ENCODE data around the gene PCDHA4. TPM values are rescaled to one million over a fixed set of nuclear protein-coding genes. Genes with fewer than 3 reads are reported as not detected.
"Not testable (repeated sequence)": the region's sequence is repeated elsewhere in the genome, so short reads cannot be mapped to it uniquely, and the experiment has no call there.

PCDHA4 gene
- total RNA-seq, 1 donor from 2014 or later, result 9.7 TPM

DNA sequence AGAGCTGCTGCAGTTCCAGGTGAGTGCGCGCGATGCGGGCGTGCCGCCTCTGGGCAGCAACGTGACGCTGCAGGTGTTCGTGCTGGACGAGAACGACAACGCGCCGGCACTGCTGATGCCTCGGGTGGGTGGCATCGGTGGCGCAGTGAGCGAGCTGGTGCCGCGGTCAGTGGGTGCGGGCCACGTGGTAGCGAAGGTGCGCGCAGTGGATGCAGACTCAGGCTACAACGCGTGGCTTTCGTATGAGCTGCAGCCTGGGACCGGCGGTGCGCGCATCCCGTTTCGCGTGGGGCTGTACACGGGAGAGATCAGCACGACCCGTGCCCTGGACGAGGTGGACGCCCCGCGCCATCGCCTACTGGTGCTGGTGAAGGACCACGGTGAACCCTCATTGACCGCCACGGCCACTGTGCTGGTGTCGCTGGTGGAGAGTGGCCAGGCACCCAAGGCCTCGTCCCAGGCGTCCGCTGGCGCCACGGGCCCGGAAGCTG, 4.0 kb upstream of the PCDHA4 start:
- peaks cover 40% of the 10 kb centered on the region for H3K9me3 Mint-ChIP-seq
- H3K27ac Mint-ChIP-seq, result no peak overlapping the region
- Histone ChIP-seq H3K9me3 (ENCODE audit: low read depth) (peaks cover 9% of the 10 kb centered on the region), H3K4me2 (no peak overlapping the region), H4K20me1 (ENCODE audit: low read depth) (no peaks in the 10 kb centered on the region), H3K27ac (no peak overlapping the region), H3K4me1 (no peaks in the 10 kb centered on the region), H3K9ac (no peak overlapping the region), H3K36me3 (peaks cover 13% of the 10 kb centered on the region), H3K27me3 (no peaks in the 10 kb centered on the region), H2AFZ (replicated peaks) (no peak overlapping the region), H3K4me3 (no peak overlapping the region), H3K79me2 (ENCODE audit: low read depth) (no peaks in the 10 kb centered on the region), H3F3A (ENCODE audit: low read depth) (no peaks in the 10 kb centered on the region)
- peaks cover 2% of the 10 kb centered on the region for H3K27me3 Mint-ChIP-seq (ENCODE audit: insufficient read depth, low read depth)
- H3K36me3 Mint-ChIP-seq, result peaks cover 25% of the 10 kb centered on the region
- H3K4me3 Mint-ChIP-seq, result no peak overlapping the region
- no peak for DNase-seq (ENCODE audit: low spot score)
- peaks cover 9% of the 10 kb centered on the region for H3K4me1 Mint-ChIP-seq
- TF ChIP-seq, protein P1, sequence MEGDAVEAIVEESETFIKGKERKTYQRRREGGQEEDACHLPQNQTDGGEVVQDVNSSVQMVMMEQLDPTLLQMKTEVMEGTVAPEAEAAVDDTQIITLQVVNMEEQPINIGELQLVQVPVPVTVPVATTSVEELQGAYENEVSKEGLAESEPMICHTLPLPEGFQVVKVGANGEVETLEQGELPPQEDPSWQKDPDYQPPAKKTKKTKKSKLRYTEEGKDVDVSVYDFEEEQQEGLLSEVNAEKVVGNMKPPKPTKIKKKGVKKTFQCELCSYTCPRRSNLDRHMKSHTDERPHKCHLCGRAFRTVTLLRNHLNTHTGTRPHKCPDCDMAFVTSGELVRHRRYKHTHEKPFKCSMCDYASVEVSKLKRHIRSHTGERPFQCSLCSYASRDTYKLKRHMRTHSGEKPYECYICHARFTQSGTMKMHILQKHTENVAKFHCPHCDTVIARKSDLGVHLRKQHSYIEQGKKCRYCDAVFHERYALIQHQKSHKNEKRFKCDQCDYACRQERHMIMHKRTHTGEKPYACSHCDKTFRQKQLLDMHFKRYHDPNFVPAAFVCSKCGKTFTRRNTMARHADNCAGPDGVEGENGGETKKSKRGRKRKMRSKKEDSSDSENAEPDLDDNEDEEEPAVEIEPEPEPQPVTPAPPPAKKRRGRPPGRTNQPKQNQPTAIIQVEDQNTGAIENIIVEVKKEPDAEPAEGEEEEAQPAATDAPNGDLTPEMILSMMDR (IDR thresholded peaks at IDR 0.05), result no peak
- no peak for TF ChIP-seq EZH2phosphoT487 (IDR thresholded peaks at IDR 0.05)
- TF ChIP-seq EZH2 (IDR thresholded peaks at IDR 0.05), result no peak

DNA sequence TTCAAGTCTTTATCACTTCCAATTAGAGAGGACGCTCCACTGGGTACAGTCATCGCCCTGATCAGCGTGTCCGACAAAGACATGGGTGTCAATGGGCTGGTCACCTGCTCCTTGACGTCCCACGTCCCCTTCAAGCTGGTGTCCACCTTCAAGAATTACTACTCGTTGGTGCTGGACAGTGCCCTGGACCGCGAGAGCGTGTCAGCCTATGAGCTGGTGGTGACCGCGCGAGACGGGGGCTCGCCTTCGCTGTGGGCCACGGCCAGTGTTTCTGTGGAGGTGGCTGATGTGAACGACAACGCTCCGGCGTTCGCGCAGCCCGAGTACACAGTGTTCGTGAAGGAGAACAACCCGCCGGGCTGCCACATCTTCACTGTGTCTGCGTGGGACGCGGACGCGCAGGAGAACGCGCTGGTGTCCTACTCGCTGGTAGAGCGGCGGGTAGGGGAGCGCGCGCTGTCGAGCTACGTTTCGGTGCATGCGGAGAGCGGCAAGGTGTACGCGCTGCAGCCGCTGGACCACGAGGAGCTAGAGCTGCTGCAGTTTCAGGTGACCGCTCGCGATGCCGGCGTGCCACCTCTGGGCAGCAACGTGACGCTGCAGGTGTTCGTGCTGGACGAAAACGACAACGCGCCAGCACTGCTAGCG, 1.5 kb downstream of the PCDHA4 start:
- Histone ChIP-seq H3K4me1 (peaks cover 12% of the 10 kb centered on the region), H3K36me3 (peaks cover 12% of the 10 kb centered on the region)
- H3K27me3 Mint-ChIP-seq (ENCODE audit: insufficient read depth, low read depth); H3K9me3 ChIP-seq (ENCODE audit: low read depth); H3K27ac Mint-ChIP-seq; H3K79me2 ChIP-seq (ENCODE audit: low read depth); H3K27me3 ChIP-seq; H3K4me2 ChIP-seq; DNase-seq (ENCODE audit: low spot score); H3K4me3 ChIP-seq; H3F3A ChIP-seq (ENCODE audit: low read depth); H3K27ac ChIP-seq; H4K20me1 ChIP-seq (ENCODE audit: low read depth); H2AFZ ChIP-seq (replicated peaks); H3K9ac ChIP-seq: not testable (repeated sequence)
- peaks cover 40% of the 10 kb centered on the region for H3K36me3 Mint-ChIP-seq
- peaks cover 13% of the 10 kb centered on the region for H3K4me1 Mint-ChIP-seq
- peak overlapping the region; percentile 95 for H3K4me3 Mint-ChIP-seq
- peaks cover 55% of the 10 kb centered on the region for H3K9me3 Mint-ChIP-seq

DNA sequence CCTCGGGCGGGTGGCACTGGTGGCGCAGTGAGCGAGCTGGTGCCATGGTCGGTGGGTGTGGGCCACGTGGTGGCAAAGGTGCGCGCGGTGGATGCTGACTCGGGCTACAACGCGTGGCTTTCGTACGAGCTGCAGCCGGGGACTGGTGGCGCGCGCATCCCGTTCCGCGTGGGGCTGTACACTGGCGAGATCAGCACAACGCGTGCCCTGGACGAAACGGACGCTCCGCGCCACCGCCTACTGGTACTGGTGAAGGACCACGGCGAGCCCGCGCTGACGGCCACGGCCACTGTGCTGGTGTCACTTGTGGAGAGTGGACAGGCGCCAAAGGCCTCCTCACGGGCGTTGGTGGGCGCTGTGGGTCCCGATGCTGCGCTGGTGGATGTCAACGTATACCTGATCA, 2.0 kb downstream of the PCDHA4 start:
- Histone ChIP-seq H3K79me2 (ENCODE audit: low read depth) (peaks cover 4% of the 10 kb centered on the region), H4K20me1 (ENCODE audit: low read depth) (no peaks in the 10 kb centered on the region), H3K9me3 (ENCODE audit: low read depth) (no peaks in the 10 kb centered on the region), H3K4me3 (no peak overlapping the region), H3K9ac (no peak overlapping the region), H3K27me3 (no peaks in the 10 kb centered on the region), H3K27ac (no peak overlapping the region), H3F3A (ENCODE audit: low read depth) (no peaks in the 10 kb centered on the region), H3K4me2 (no peak overlapping the region), H3K36me3 (peaks cover 12% of the 10 kb centered on the region), H2AFZ (replicated peaks) (no peak overlapping the region), H3K4me1 (peaks cover 12% of the 10 kb centered on the region)
- Mint-ChIP-seq H3K27ac (no peak overlapping the region), H3K36me3 (peaks cover 38% of the 10 kb centered on the region), H3K27me3 (ENCODE audit: insufficient read depth, low read depth) (peaks cover 4% of the 10 kb centered on the region), H3K4me1 (peaks cover 13% of the 10 kb centered on the region), H3K9me3 (peaks cover 51% of the 10 kb centered on the region), H3K4me3 (no peak overlapping the region)
- no peak for DNase-seq (ENCODE audit: low spot score)
- TF ChIP-seq EZH2 (IDR thresholded peaks at IDR 0.05) (no peak), EZH2phosphoT487 (IDR thresholded peaks at IDR 0.05) (no peak)
- TF ChIP-seq, protein P1 (IDR thresholded peaks at IDR 0.05), result no peak
